Urinary bladder (tissue), 4 donors: ENCODE measurements around the gene DNALI1. TPM values are rescaled to one million over a fixed set of nuclear protein-coding genes. Genes with fewer than 3 reads are reported as not detected.

Experiments
- DNase-seq: peaks from one replicate; pipeline ENCODE4 v3.0.0-alpha.2; 2015; ENCODE audit errors: extremely low spot score
- H3K27ac ChIP-seq: one replicate; pipeline ENCODE4 v1.5.1; 2013; ENCODE audit warnings: low read depth, mild to moderate bottlenecking, moderate library complexity
- H3K36me3 ChIP-seq: one replicate; pipeline ENCODE4 v1.6.1; 2013; ENCODE audit warnings: mild to moderate bottlenecking, moderate library complexity; ENCODE audit not compliant: insufficient read depth
- H3K4me1 ChIP-seq: one replicate; pipeline ENCODE4 v1.6.1; 2013; ENCODE audit warnings: mild to moderate bottlenecking, moderate library complexity; ENCODE audit not compliant: insufficient read depth
- H3K4me3 ChIP-seq: one replicate; pipeline ENCODE4 v1.5.1; 2013; ENCODE audit warnings: low read depth, low read length
- WGBS: extraction: QIAGEN DNeasy Blood & Tissue Kit; methylation state at CpG from one replicate; pipeline ENCODE4 v1.1.7; 2013; 5-methylcytosine and 5-hydroxymethylcytosine counted together
- polyA plus RNA-seq: library from polyadenylated mRNA; stranded (reverse); fragments of 200-250 nt; gene quantifications from one replicate; pipeline ENCODE4 v1.2.3, GENCODE V29; 2013
- total RNA-seq: library from RNA; depleted of rRNA; stranded (reverse); fragments of >200 nt; gene quantifications from one replicate; pipeline ENCODE4 v1.2.3, GENCODE V29; 2014
- donor health status: healthy with polysubstance abuse.
- donor health status: healthy.

DNALI1 gene
- total and polyA plus RNA-seq, 2 donors = 2.0 to 8.8 TPM

GRCh38 chr1:37599940-37600339, 43.2 kb downstream of the DNALI1 start:
- Histone ChIP-seq H3K4me1 (no peaks in the 10 kb centered on the region), H3K4me3 (no peak overlapping the region), H3K36me3 (no peaks in the 10 kb centered on the region), H3K27ac (no peak overlapping the region)
- WGBS = 55% methylated on average over 5 of the region's 5 CpGs
- DNase-seq = no peak

GRCh38 chr1:37601441-37601840, 44.7 kb downstream of the DNALI1 start:
- no peaks in the 10 kb centered on the region for H3K4me1 ChIP-seq
- no peak overlapping the region for H3K4me3 ChIP-seq
- H3K27ac ChIP-seq = no peak overlapping the region
- H3K36me3 ChIP-seq = no peaks in the 10 kb centered on the region
- no peak for DNase-seq

GRCh38 chr1:37602750-37603694, 46.3 kb downstream of the DNALI1 start:
- no peak overlapping the region for H3K4me3 ChIP-seq
- H3K4me1 ChIP-seq = no peaks in the 10 kb centered on the region
- DNase-seq = no peak
- no peaks in the 10 kb centered on the region for H3K36me3 ChIP-seq
- WGBS = 33% methylated on average over 8 of the region's 8 CpGs
- H3K27ac ChIP-seq = no peak overlapping the region

- H3K4me3 ChIP-seq = no peak overlapping the region
- no peaks in the 10 kb centered on the region for H3K36me3 ChIP-seq
- no peak for DNase-seq
- H3K4me1 ChIP-seq = no peaks in the 10 kb centered on the region
- H3K27ac ChIP-seq = no peak overlapping the region
- 73% methylated on average over 12 of the region's 12 CpGs for WGBS
Observed at GRCh38 chr1:37605061-37605650, 48.4 kb downstream of the DNALI1 start.

- WGBS = 57% methylated on average over 9 of the region's 9 CpGs
- no peak for DNase-seq
Observed at GRCh38 chr1:37605806-37606474, 49.2 kb downstream of the DNALI1 start.

GRCh38 chr1:37606481-37607263, 49.9 kb downstream of the DNALI1 start:
- Histone ChIP-seq H3K36me3 (no peaks in the 10 kb centered on the region), H3K4me1 (no peaks in the 10 kb centered on the region), H3K4me3 (no peak overlapping the region), H3K27ac (no peak overlapping the region)
- DNase-seq = no peak
- WGBS = 75% methylated on average over 15 of the region's 15 CpGs

More at GRCh38 chr1:37605806-37606474, 49.2 kb downstream of the DNALI1 start:
- Histone ChIP-seq H3K4me1 (no peaks in the 10 kb centered on the region), H3K27ac (no peak overlapping the region), H3K36me3 (no peaks in the 10 kb centered on the region), H3K4me3 (no peak overlapping the region)

GRCh38 chr1:37609002-37609401, 52.3 kb downstream of the DNALI1 start:
- no peaks in the 10 kb centered on the region for H3K36me3 ChIP-seq
- no peak overlapping the region for H3K4me3 ChIP-seq
- no peak for DNase-seq
- no peaks in the 10 kb centered on the region for H3K4me1 ChIP-seq
- H3K27ac ChIP-seq = no peak overlapping the region
- WGBS = 34% methylated on average over 2 of the region's 2 CpGs

- no peak for DNase-seq
- Histone ChIP-seq H3K4me3 (no peak overlapping the region), H3K27ac (no peak overlapping the region), H3K36me3 (no peaks in the 10 kb centered on the region), H3K4me1 (no peaks in the 10 kb centered on the region)
- WGBS = 76% methylated on average over 2 of the region's 2 CpGs
Observed at GRCh38 chr1:37609994-37610393, 53.3 kb downstream of the DNALI1 start.

- 65% methylated on average over 4 of the region's 4 CpGs for WGBS
- Histone ChIP-seq H3K4me1 (no peaks in the 10 kb centered on the region), H3K27ac (no peak overlapping the region), H3K4me3 (no peak overlapping the region), H3K36me3 (no peaks in the 10 kb centered on the region)
- no peak for DNase-seq
Observed at GRCh38 chr1:37612186-37612585, 55.4 kb downstream of the DNALI1 start.

- Histone ChIP-seq H3K36me3 (no peaks in the 10 kb centered on the region), H3K4me3 (no peak overlapping the region), H3K27ac (no peak overlapping the region), H3K4me1 (no peaks in the 10 kb centered on the region)
- 84% methylated on average over 5 of the region's 5 CpGs for WGBS
- no peak for DNase-seq
Observed at GRCh38 chr1:37614105-37614504, 57.4 kb downstream of the DNALI1 start.

GRCh38 chr1:37616330-37616729, 59.6 kb downstream of the DNALI1 start:
- DNase-seq = no peak
- Histone ChIP-seq H3K27ac (no peak overlapping the region), H3K4me3 (no peak overlapping the region), H3K36me3 (no peaks in the 10 kb centered on the region), H3K4me1 (no peaks in the 10 kb centered on the region)
- WGBS = 75% methylated on average over 14 of the region's 14 CpGs
